Fibroblast of lung (primary cell): ENCODE measurements around the gene GBF1. TPM values are rescaled to one million over a fixed set of nuclear protein-coding genes. Genes with fewer than 3 reads are reported as not detected.
A peak's percentile ranks its signal among the peaks of the same experiment; 100 is the strongest.

Experiments used
- DNase-seq, 2 donors: peaks; one replicate each; pipeline versions ENCODE4 v3.0.0 to v3.0.0-alpha.2; 2010; ENCODE audit warnings: low read depth in 2 of 2
- H2AFZ ChIP-seq: 2 replicates; pipeline ENCODE4 v1.5.1; 2012; ENCODE audit warnings: low read length, control low read depth, inconsistent platforms
- H3K27ac ChIP-seq: 2 replicates; pipeline ENCODE4 v1.5.1; 2011; ENCODE audit warnings: low read length, control low read depth; ENCODE audit not compliant: insufficient read depth
- H3K27me3 ChIP-seq: 2 replicates; pipeline ENCODE4 v1.5.1; 2011; ENCODE audit warnings: mild to moderate bottlenecking, low read length; ENCODE audit not compliant: control insufficient read depth, insufficient read depth
- H3K36me3 ChIP-seq: 2 replicates; pipeline ENCODE4 v1.5.1; 2011; ENCODE audit warnings: low read length; ENCODE audit not compliant: control insufficient read depth, insufficient read depth
- H3K4me1 ChIP-seq: 2 replicates; pipeline ENCODE4 v1.5.1; 2011; ENCODE audit warnings: low read length; ENCODE audit not compliant: control insufficient read depth, insufficient read depth; ENCODE audit errors: extremely low read depth
- H3K4me2 ChIP-seq: 2 replicates; pipeline ENCODE4 v1.5.1; 2011; ENCODE audit warnings: low read length, control low read depth; ENCODE audit not compliant: insufficient read depth; ENCODE audit errors: extremely low read depth
- H3K4me3 ChIP-seq, 4 experiments: fragments of 200-600 bp in 1 of 4; sonication (generic) in 1 of 4; replicated peaks in 1 of 4; 2 replicates each; pipeline ENCODE4 v1.5.1; 2011 to 2016; ENCODE audit warnings: low read length in 4 of 4, low read depth in 3 of 4, mild to moderate bottlenecking in 3 of 4, control low read depth in 2 of 4, inconsistent platforms in 1 of 4, mixed read lengths in 1 of 4; ENCODE audit not compliant: insufficient read depth in 1 of 4; ENCODE audit errors: control extremely low read depth in 1 of 4
- H3K79me2 ChIP-seq: 2 replicates; pipeline ENCODE4 v1.5.1; 2012; ENCODE audit warnings: mild to moderate bottlenecking, low read length, inconsistent platforms; ENCODE audit not compliant: control insufficient read depth, insufficient read depth
- H3K9ac ChIP-seq: 2 replicates; pipeline ENCODE4 v1.5.1; 2011; ENCODE audit warnings: mild to moderate bottlenecking, low read length, control low read depth; ENCODE audit not compliant: insufficient read depth
- H3K9me3 ChIP-seq: 2 replicates; pipeline ENCODE4 v1.5.1; 2012; ENCODE audit warnings: low read depth, low read length; ENCODE audit not compliant: control insufficient read depth, insufficient read depth
- H4K20me1 ChIP-seq: 2 replicates; pipeline ENCODE4 v1.5.1; 2011; ENCODE audit warnings: low read length; ENCODE audit not compliant: control insufficient read depth, insufficient read depth; ENCODE audit errors: extremely low read depth
- EZH2 ChIP-seq: IDR thresholded peaks from 2 replicates; pipeline ENCODE4 v1.5.1; 2012; ENCODE audit warnings: low read length, control low read depth, mild to moderate bottlenecking; ENCODE audit errors: missing control alignments
- polyA plus RNA-seq, 2 donors: library from polyadenylated mRNA; depleted of rRNA in 1 of 2; stranded (reverse) in 1 of 2; unstranded in 1 of 2; fragments of >200 nt; gene quantifications; 2 replicates each; pipeline ENCODE4 v1.2.1, GENCODE V29; 2011 to 2012; ENCODE audit warnings: missing spikeins in 1 of 2
- total RNA-seq: library from RNA; depleted of rRNA; stranded (reverse); fragments of >200 nt; gene quantifications from 2 replicates; pipeline ENCODE4 v1.2.1, GENCODE V29; 2014
- TF ChIP-seq, protein P1 (sequence below), 2 donors: IDR thresholded peaks in 1 of 2; conservative IDR thresholded peaks in 1 of 2; 1 replicate in 1 of 2; 2 replicates in 1 of 2; pipeline ENCODE4 v1.5.1; 2011 to 2012; ENCODE audit warnings: low read length in 2 of 2, control low read depth in 1 of 2, inconsistent platforms in 1 of 2, low read depth in 1 of 2, mild to moderate bottlenecking in 1 of 2

GBF1 gene
- total and polyA plus RNA-seq, 2 donors (not counting 1 experiment from before 2014, with no cell fraction given) = 24.1 to 24.6 TPM

DNA sequence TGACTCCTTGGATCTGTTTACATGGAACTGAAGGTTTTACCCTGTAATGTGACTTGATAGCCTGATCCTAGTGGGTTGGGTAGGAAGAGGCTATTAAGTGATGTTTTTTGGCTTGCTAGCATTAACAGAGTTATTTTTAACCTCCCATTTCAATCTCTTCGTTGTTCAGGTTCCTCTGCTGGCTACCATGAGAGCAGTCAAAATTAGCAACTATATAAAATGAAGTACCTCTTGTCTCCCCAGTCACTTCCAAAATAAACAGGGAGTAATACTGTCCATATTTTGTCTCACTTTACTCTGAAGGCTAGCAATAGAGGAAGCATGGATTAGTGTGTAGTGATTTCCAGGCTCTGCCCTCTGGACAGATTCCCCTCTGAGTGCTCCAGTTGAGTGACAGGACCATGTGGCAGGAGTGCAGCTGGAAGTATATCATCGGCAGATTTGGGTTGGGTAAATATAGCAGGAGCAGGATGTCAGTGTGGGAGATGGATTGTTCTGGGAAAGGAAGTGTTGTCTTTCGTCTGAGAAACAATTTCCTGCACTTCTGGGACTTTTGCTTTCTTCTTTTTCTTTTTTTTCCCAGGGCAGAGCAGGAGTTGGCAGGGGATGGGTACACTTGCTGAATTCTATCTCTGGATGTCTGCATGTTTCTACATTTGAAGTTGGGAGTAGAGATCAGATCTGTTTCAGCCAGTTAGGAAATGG lies 35.2 kb downstream of the GBF1 start:
- Histone ChIP-seq H3K27me3 (no peaks in the 10 kb centered on the region), H3K4me2 (peak overlapping the region; percentile 72), H2AFZ (no peak overlapping the region), H3K36me3 (no peaks in the 10 kb centered on the region), H3K27ac (peak overlapping the region; percentile 34), H3K4me3 (peak overlapping the region in 3 of 4 experiments; percentile 10 to 27 (median 15)), H3K79me2 (peaks cover 26% of the 10 kb centered on the region), H3K9me3 (no peaks in the 10 kb centered on the region), H4K20me1 (peaks cover 3% of the 10 kb centered on the region), H3K4me1 (peaks cover 4% of the 10 kb centered on the region), H3K9ac (no peak overlapping the region)
- TF ChIP-seq, protein P1, sequence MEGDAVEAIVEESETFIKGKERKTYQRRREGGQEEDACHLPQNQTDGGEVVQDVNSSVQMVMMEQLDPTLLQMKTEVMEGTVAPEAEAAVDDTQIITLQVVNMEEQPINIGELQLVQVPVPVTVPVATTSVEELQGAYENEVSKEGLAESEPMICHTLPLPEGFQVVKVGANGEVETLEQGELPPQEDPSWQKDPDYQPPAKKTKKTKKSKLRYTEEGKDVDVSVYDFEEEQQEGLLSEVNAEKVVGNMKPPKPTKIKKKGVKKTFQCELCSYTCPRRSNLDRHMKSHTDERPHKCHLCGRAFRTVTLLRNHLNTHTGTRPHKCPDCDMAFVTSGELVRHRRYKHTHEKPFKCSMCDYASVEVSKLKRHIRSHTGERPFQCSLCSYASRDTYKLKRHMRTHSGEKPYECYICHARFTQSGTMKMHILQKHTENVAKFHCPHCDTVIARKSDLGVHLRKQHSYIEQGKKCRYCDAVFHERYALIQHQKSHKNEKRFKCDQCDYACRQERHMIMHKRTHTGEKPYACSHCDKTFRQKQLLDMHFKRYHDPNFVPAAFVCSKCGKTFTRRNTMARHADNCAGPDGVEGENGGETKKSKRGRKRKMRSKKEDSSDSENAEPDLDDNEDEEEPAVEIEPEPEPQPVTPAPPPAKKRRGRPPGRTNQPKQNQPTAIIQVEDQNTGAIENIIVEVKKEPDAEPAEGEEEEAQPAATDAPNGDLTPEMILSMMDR (conservative IDR thresholded peaks at IDR 0.05 in 1 of 2, IDR thresholded peaks at IDR 0.05 in 1 of 2; ENCODE audit: low read depth in 1 of 2, low read length in 2 of 2) = no peak
- TF ChIP-seq EZH2 = no peak
- peak; percentile 31 to 47 for DNase-seq

DNA sequence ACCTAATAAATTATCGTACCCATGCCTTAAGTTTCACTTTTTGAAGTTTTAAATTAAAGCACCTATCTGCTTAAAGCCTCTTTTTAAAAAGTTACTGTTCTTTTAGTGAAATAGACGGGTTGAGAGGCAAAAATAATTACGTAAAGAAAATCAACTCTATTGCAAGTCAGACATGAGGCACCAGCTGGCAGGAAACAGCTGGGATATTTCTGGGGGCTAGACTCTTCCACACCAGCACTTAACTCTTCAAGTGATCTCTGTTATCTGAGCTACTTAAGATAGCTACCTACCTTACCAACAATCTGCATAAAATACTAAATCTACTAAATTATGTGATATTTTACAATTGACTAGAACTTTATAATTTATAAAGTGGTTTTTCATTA lies 35.8 kb downstream of the GBF1 start:
- Histone ChIP-seq H4K20me1 (peaks cover 3% of the 10 kb centered on the region), H3K4me2 (peak overlapping the region; percentile 72), H3K9me3 (no peaks in the 10 kb centered on the region), H3K4me1 (peaks cover 4% of the 10 kb centered on the region), H3K27ac (peak overlapping the region; percentile 34), H3K4me3 (peak overlapping the region in 3 of 4 experiments; percentile 10 to 27 (median 15)), H3K36me3 (no peaks in the 10 kb centered on the region), H2AFZ (no peak overlapping the region), H3K79me2 (peaks cover 26% of the 10 kb centered on the region), H3K9ac (no peak overlapping the region), H3K27me3 (no peaks in the 10 kb centered on the region)
- peak in 1 of 2 donors; percentile 34 for DNase-seq
- no peak for TF ChIP-seq EZH2
- TF ChIP-seq, protein P1 (conservative IDR thresholded peaks at IDR 0.05 in 1 of 2, IDR thresholded peaks at IDR 0.05 in 1 of 2; ENCODE audit: low read depth in 1 of 2, low read length in 2 of 2) = no peak

DNA sequence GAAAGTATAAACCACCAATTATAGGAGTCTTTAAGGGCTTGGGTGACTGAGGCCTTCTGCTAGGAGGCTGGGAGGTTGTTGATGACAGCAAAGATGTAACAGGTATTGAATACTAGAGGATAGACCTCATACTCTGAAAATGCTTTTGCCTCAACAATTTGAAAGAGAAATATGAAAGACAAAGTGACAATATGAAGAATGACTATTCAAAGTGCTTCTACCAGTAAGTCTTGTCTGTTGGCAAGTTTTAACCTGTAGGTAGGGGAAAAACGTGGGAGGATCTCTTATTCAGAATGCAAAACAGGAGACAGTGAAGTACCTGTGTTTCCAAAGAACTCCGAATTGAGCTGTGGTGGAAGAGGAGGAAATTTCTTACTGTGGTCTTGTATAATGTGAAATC lies 38.2 kb downstream of the GBF1 start:
- peaks cover 3% of the 10 kb centered on the region for H4K20me1 ChIP-seq
- no peak for DNase-seq
- TF ChIP-seq, protein P1 (conservative IDR thresholded peaks at IDR 0.05 in 1 of 2, IDR thresholded peaks at IDR 0.05 in 1 of 2; ENCODE audit: low read depth in 1 of 2, low read length in 2 of 2) = no peak
- TF ChIP-seq EZH2 = no peak
- H3K36me3 ChIP-seq = no peaks in the 10 kb centered on the region
- no peak overlapping the region for H3K9ac ChIP-seq
- peaks cover 4% of the 10 kb centered on the region for H3K4me1 ChIP-seq
- H2AFZ ChIP-seq = no peak overlapping the region
- no peaks in the 10 kb centered on the region for H3K9me3 ChIP-seq
- no peak overlapping the region for H3K27ac ChIP-seq
- H3K79me2 ChIP-seq = peaks cover 35% of the 10 kb centered on the region
- H3K4me2 ChIP-seq = no peak overlapping the region
- H3K27me3 ChIP-seq = no peaks in the 10 kb centered on the region
- H3K4me3 ChIP-seq = no peak overlapping the region
